ENCODE measurements around the gene ZDHHC4.
A peak's percentile ranks its signal among the peaks of the same experiment; 100 is the strongest.

The ZDHHC4 gene

GRCh38 chr7:6637544-6638229 lies 60.4 kb downstream of the ZDHHC4 start:
- DNase-seq: peak; percentile 12

Measured in DMS153 (cell line).